GM12891 (cell line): Measurements from ENCODE around the gene NACC2.

Experiments
- DNase-seq: peaks from one replicate; pipeline ENCODE4 v3.0.0; 2011; ENCODE audit warnings: low spot score; ENCODE audit not compliant: insufficient read length
- FAIRE-seq: peaks from 2 replicates; lab custom pipeline; 2011; peaks lifted over from hg19 to GRCh38; lab: Jason Lieb, UNC
- PAX5 ChIP-seq: IDR thresholded peaks from 2 replicates; pipeline ENCODE4 v1.6.1; 2011; ENCODE audit warnings: low read length, moderate library complexity, mild to moderate bottlenecking; ENCODE audit not compliant: insufficient read depth, severe bottlenecking
- POLR2A ChIP-seq: IDR thresholded peaks from 2 replicates; pipeline ENCODE4 v1.6.1; 2011; ENCODE audit warnings: low read depth, low read length, control low read depth
- POLR2AphosphoS5 ChIP-seq: IDR thresholded peaks from 2 replicates; pipeline ENCODE4 v1.6.1; 2011; ENCODE audit warnings: low read depth, low read length, control low read depth
- POU2F2 ChIP-seq: IDR thresholded peaks from 2 replicates; pipeline ENCODE4 v1.6.1; 2011; ENCODE audit warnings: low read depth, mild to moderate bottlenecking, control low read depth, low read length, moderate library complexity
- SPI1 ChIP-seq: IDR thresholded peaks from 2 replicates; pipeline ENCODE4 v1.6.1; 2011; ENCODE audit warnings: low read depth, low read length, control low read depth
- TAF1 ChIP-seq: IDR thresholded peaks from 2 replicates; pipeline ENCODE4 v1.6.1; 2011; ENCODE audit warnings: low read depth, low read length, control low read depth

Gene NACC2

DNA sequence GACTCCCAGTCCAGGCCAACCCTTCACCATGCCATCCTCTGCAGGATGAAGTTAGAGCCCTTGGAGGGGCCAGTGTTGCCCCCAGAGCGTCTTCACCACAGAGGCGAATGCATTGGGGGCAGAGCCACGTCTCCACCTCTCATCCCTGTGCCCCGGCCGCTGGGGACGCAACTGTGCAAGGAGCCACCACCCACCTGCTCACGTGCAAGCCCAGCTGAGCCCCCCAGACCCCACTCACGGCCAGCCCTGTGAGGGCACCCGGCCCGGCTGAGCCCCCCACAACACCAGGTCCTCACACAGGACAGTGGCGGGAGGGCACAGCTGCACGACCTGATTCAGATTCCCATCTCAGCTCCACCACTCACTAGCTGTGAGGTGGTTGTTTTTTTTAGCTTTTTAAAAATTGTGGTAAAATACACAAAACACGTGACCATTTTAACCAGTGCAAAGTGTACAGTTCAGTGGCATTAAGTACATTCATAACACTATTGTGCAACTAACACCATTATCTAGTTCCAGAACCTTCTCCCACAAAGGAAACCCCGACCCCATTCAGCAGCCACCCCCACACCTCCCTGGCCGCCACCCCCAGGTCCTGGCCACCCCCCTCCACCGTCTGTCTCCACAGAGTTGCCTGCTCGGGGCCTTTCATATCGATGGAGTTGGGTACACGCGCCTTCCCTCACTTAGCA lies 100.4 kb downstream of the NACC2 start:
- TF ChIP-seq PAX5 (no peak), POLR2A (no peak), POU2F2 (no peak), TAF1 (no peak), POLR2AphosphoS5 (no peak), SPI1 (no peak)
- FAIRE-seq (no peak), DNase-seq (no peak)

DNA sequence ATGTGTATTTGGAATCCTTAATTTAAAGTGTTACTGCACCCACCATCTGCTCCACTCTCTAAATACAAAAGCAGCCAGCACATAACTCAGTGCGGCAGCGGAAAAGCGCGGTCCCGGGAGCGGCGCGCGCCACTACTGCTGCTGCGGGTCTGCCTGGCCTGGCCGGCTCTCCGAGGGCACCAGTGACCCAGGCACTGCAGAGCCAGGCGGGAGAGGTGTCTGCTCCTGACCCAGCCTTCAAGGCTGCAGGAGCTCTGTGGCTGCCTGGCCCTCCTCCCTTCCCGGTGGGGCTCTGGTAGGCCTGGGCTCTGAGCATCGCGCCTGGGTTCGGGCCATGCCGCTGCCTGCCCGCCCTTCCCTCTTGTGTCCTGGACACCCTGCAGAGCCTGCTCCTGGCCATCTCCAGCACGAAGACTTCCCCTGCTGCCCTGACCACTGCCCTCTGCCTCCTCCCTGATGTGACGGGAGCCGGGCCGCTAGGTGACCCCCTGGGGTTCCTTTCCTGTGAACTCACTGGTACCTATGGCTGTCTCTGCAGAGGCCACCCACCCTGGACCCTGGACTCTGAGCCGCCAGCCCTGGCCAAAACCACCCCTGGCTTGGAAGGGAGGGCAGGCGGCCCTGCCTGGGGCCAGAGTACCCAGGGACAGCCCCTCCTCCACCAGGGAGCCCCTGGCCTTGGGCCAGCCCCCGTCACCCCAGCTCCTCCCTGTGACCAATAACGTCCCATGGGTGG lies 101.2 kb downstream of the NACC2 start:
- FAIRE-seq, result no peak
- no peak for TF ChIP-seq PAX5
- TF ChIP-seq POLR2AphosphoS5, result no peak
- TF ChIP-seq SPI1, result no peak
- no peak for TF ChIP-seq POU2F2
- no peak for TF ChIP-seq TAF1
- TF ChIP-seq POLR2A, result no peak
- no peak for DNase-seq

DNA sequence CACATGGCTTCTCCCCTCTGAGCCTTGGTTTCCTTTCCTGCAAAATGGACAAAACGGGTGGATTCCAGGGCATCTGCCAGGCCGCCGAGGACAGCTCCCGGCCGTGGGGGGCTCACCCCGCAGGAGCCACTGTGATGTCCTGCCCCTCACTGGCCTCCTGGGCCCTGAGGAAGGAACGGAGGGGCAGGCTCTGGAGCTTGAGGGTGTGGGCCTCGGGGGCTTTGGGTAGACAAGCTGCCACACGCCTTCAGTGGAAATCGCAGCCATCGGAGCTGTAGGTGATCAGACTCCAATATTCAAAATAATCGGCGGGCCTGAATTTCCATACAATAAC lies 101.7 kb downstream of the NACC2 start:
- TF ChIP-seq SPI1, result no peak
- no peak for TF ChIP-seq POU2F2
- TF ChIP-seq TAF1, result no peak
- no peak for TF ChIP-seq POLR2A
- TF ChIP-seq PAX5, result no peak
- TF ChIP-seq POLR2AphosphoS5, result no peak
- no peak for FAIRE-seq
- DNase-seq, result no peak

DNA sequence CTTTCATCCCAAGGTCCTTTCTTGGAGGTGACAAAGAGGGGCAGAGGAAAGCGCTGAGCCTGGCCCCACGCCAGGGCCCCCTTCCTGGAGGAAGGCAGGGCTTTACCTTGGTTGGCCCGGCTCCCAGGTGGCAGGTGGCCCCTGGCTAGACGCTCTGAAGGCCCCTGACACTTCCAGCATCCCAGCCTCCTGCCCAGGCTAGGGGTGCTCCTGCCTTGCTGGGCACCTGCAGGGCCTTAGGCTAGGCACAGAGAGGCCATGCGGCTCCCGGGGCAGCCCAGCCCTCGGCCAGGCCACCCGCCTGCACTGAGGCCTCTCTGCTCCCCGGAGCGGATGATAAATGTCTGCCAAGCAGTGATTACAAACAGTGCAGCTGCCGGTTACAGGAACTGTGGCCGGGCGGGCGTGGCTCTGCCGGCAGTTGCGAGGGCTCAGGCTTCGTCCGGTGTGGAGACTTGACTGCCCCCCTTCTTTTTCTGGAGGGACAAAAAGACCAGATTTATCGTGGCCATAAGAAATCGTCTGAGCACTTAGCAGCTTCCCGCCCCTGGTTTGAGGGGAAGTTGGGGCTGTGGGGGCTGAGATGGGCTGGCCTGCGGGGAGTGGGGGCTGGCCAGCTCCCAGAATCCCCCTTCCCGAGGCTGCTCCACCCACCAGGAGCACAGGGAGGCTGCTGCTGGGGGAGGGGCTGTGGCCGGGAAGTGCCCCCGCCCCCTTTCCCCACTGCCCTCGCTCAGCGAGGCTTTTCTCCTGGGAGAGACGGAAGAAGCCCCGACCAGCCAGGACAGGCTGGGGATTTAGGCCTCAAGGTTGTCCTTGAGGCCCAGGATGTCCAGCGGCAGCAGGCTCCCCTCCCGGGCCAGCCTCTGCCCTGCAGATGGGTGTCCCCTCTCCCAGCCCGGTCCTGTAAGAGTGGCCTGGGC lies 102.3 kb downstream of the NACC2 start:
- DNase-seq (no peak), FAIRE-seq (no peak)
- no peak for TF ChIP-seq POLR2AphosphoS5
- TF ChIP-seq PAX5, result no peak
- TF ChIP-seq TAF1, result no peak
- TF ChIP-seq POLR2A, result no peak
- no peak for TF ChIP-seq SPI1
- TF ChIP-seq POU2F2, result no peak

DNA sequence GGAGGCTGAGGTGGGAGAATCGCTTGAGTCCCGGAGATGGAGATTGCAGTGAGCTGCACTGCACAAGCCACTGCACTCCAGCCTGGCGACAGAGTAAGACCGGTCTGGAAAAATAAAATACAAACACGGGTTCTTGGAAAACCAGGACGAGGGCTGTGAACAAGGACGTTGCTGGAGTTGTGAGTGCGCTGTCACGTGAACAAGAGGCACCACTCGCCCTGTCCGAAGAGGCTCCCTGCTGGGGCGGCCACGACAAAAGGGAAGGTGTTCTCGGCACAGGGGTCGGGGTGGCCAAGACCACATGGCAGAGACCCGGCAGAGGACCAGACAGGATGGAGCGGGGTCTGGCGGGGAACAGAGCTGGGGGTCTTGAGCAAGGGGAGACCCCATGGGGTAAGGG lies 103.3 kb downstream of the NACC2 start:
- FAIRE-seq (no peak), DNase-seq (no peak)
- no peak for TF ChIP-seq POU2F2
- no peak for TF ChIP-seq TAF1
- no peak for TF ChIP-seq PAX5
- no peak for TF ChIP-seq POLR2A
- TF ChIP-seq SPI1, result no peak
- TF ChIP-seq POLR2AphosphoS5, result no peak

DNA sequence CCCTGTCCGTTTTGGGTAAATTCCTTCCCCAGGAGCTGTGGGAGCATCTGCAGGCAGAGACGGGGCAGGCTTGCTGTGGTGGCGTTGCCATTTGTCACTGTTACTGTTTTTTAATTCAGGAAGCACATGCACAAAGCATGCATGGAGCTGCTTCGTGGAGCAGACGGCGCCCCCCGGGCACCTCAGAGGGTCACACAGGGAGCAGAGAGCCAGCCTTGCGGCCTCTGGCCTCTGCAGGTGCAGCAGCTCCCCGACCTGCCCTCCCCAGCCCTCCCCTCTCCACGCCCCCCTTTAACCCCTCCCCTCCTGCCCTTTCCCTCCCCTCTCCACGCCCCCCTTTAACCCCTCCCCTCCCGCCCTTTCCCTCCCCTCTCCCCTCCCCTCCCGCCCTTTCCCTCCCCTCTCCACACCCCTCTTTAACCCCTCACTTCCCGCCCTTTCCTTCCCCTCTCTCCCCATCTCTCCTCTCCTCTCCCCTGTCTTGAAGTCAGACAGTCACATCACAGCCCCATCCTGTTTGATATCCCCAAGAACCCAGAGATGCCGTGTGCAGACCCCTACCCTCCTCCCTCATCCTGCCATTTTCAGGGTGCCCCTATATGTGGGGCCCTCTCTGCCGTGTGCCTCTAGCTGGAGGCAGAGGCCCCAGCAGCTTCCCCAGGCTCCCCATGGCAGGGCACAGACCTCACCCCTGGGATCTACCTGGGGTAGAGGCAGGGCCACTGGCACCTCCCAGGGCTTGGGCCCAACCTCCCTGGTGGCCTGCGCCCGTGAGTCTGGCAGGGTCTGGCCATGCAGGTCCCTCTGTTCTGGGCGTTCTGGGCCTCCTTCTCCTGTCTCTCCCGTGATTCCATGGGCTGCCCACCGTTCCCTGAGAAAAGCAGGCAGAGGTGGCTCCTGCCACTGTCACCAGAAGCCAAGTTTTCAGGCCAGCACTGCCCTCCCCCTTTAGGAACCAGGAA lies 104.3 kb downstream of the NACC2 start:
- FAIRE-seq, result peak; percentile 51
- TF ChIP-seq POU2F2 (no peak), POLR2A (no peak), SPI1 (no peak), POLR2AphosphoS5 (no peak), PAX5 (no peak), TAF1 (no peak)
- DNase-seq, result peak; percentile 58

DNA sequence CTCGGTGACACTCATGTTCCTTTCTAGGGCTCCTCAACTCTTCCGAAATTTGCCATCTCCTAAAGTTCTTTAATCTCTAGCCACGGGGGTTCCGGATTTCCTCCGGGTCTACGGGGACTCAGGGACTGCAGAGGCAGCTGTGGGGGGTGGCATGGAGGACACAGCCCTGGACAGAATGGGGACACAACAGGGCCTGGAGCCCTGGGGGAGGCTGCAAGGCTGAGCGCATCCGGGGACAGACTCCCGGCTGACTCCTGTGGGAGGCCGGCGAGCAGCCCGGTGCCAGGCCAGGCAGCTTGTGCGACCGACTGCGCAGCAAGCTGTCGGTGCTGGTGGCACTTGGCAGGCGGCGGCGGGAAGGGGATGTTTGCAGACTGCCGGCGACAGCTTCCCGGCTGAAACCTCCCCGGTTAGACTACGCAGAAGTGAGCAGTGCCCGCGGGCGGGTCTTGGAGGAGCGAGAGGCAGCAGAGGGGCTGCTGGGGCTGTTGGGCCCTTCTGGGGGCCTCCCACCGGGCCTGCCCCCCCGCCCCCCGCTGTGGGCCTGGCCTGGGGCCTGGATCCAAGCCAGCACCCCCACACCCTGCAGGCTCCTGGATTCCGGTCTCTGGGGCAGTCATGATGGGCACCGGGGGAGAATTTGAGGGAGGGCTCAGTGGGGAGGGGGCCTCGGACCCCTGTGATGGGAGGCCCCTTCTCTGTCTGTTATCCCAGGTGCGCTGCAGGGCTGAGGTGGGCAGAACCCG lies 105.2 kb downstream of the NACC2 start:
- DNase-seq (no peak), FAIRE-seq (no peak)
- TF ChIP-seq PAX5, result no peak
- no peak for TF ChIP-seq POLR2A
- no peak for TF ChIP-seq POU2F2
- no peak for TF ChIP-seq TAF1

DNA sequence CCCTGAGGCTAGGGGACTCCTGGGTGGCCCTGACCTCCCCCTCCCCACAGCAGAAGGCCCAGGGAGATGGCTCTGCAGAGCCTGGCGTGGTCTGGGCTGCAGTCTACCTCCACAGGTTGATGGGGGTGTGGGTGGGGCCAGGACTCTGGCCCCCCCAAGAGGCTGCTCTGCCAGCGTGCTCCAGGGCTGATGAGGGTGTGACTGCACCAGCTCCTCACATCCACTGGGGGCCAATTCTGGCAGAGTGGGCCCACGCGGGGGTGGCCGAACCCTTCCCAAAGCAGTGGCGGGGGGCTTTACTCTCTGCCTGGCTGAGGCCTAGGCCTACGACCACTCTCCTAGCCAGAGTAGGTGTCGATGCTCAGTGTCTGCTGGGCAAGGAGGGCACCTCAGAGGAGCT lies 105.9 kb downstream of the NACC2 start:
- FAIRE-seq (no peak), DNase-seq (no peak)
- TF ChIP-seq POLR2A (no peak), PAX5 (no peak), SPI1 (no peak), POLR2AphosphoS5 (no peak), POU2F2 (no peak), TAF1 (no peak)
